ENCODE measurements around the gene CDNF. TPM values are rescaled to one million over a fixed set of nuclear protein-coding genes. Genes with fewer than 3 reads are reported as not detected.

Gene CDNF
- total RNA-seq, 1 experiment from 2014 or later = 1.1 TPM

DNA sequence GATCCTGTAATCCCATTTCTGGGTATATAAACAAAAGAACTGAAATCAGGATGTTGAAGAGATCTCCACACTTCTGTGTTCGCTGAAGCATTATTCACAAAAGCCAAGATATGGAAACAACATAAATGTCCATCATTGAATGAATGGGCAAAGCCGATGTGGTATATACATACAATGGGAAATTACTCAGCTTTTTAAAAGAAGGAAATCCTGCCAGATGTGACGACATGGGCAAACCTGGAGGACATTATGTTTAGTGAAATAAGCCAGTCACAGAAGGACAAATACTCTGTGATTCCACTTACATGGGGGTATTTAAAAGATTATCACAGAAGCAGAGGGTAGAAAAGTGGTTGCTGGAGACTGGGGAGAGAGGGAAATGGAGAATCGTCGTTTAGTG is 39.2 kb downstream of the CDNF start:
- no peak for DNase-seq (ENCODE audit: low read depth)

DNA sequence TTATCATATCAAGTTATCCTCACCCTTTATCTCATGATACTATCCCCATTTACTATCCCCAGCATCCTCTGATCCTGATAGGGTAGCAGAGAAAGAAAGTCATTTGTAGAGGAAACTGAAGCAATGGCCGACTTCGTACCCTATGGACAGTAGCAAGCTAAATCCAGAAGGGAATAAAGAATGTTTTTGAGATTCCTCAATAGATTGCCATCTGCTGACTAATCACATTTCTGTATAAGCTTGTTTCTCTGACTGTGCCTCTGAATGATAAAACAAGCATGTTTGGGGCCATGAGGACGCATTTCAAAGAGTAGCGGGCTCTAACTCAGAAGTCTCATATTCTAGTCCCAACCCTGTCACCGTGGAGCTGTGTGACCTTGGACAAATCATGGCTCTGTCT is 49.9 kb downstream of the CDNF start:
- no peak for DNase-seq (ENCODE audit: low read depth)

DNA sequence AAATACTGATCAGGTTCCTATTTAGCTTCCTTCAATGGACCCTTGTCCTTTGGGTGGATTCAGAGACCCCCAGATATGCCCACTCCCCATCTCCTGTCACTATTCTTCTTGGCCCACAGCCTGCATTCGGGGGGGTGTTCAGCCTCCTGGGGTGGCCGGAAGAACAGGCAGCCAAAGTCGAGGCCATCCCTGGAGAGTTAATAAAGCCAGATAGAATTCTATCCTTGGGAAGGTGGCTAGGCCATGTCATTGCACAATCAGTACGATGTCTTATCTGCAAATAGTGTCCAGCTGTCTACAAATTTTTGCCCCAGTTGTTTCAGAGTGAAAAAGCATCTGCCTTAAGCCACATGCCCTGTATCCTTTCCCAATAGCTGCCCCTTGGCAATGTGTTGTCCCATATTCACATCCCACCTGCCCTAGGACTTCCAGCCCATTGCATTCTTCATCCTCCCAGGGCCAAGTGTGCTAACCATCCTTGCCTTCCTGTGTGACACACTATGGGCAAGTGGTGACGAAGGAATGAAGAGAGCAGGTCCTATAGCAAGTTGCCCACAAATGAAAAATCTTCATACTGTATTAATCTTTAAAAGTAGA is 53.3 kb downstream of the CDNF start:
- DNase-seq (ENCODE audit: low read depth) = no peak

DNA sequence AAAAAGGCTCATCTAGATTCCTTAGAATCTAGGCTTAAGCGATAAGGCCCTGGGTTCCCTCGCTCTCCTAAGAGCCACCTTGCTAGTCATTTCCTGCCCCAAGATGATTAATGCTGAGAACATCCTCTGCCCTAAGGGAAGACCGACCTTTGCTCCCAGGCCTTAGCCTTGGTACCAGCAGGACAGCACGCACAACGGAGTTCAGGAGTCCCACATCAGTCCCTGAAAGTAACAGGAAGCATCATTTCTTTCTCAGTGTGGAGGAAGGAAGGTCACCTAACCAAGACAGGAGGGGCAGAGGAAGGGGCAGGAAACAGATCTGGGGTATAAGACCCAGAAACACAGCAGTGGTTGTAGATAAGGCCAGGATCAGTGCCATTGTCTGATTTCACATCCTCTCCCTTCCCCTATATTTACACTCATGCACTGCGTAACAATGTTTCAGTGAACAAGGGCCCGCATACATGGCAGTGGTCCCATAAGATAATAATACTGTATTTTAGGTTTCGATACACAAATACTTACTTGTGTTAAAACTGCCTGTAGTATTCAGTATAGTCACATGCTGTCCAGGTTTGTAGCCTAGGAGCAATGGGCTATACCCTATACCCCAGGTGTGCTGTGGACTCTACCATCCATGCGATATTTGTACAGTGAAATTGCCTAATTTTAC is 55.0 kb downstream of the CDNF start:
- DNase-seq (ENCODE audit: low read depth) = peak; percentile 11

DNA sequence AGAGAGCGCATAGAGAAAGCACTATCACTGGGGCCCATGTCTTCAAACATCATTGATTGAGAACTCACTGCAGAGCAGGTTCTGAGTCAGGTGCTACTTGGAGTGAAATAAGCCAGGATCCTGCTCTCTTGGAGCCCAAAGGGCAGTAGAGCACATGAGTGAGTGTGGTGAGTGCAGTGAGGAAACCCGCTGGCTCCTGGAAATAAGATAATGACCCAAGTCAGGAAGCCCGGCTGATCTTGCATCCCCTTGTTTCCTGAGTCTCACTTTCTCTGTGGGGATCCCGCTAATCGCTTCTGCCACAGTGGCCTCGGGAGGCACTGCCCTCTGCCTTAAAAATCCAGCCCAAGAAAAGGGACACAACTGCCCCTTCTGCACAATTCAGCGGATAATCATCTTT is 56.1 kb downstream of the CDNF start:
- DNase-seq (ENCODE audit: low read depth) = no peak

DNA sequence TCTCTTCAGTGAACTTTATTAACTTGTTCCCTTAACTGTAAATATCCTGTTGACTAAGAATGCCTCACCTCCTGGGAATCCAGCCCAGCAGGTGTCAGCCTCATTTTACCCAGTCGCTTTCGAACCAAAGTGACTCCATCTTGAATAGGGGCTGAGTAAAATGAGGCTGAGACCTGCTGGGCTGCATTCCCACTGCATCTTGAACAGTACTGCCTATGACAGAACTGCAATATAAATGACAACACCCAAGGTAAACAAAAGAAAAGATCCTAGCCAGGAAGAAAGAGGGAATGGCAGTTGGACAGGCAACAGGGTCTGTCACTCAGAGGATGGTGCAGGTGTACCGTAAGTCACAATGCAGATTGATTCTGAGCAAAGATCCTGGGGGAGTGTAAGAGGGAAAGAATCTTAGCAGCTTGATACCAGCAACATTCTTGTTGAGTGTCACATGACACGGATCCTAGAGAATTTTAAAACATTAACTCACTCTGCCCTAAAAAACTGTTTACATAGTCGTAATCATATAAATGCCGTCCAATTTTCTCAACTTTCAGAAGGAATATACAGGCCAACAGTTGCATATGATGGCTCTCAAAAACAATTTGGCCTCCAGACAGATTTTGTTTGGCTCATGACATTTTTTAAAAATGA is 58.7 kb downstream of the CDNF start:
- no peak for DNase-seq (ENCODE audit: low read depth)

DNA sequence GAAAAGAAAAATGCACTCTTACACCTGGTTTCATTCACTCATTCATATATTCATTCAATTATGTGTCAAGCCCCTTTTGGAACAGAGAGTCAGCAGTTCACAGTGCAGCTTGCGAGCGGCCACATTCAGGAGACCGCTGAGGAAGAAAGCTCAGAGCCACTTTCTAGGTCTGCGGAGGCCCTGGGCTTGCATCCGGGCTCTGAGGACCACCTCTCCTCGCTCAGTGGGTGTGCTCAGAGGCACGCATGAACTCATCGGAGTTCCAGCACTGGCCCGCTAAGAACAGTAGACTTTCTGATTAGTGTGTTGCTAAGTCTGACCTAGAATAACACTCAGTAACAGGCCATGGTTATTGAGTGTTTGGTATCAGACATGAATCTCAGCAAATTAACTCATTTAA is 61.3 kb downstream of the CDNF start:
- DNase-seq (ENCODE audit: low read depth) = no peak

DNA sequence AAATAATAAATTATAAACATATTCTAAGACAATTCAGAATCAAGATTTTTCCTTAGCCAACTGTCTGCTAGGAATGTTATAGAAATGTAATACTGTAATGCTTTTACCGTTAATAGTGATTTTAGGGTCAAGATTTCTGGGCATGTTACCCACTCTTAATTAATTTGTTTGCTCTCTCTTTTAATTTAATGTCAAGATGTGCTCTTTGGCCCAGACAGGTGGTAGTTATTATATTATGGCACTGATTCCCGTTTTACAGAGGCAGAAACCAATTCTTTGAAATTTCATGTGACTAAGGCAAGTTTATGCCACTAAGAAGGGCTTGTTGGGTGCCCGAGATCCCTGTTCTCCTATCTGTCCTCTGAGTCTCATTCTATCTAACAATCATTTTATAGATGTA is 62.2 kb downstream of the CDNF start:
- no peak for DNase-seq (ENCODE audit: low read depth)

DNA sequence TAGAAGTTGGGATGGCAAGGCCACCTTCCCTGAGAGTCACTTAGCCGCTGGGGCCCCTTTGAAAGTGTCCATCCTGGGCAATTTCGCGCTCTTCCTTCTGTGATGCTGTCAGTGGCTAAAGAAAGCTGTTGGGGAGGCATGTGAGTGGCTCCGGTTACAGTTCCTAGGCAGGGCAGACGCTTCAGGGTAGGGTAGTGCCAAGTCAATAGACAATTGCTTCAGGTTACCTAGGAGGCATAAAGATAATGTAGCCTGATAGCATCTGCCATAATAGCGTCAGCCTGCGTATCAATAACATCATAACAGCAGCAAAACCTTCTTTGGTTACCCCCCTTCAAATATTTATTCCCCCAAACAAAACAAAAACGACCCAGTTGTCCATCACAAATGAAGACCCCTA is 63.0 kb downstream of the CDNF start, which contains the start of gene FAM107B:
Gene FAM107B, minus strand, starts transcription at position 101 of the 400 bp plus-strand sequence. CDS start 234 bp downstream, outside the sequence.
- DNase-seq (ENCODE audit: low read depth) = no peak

DNA sequence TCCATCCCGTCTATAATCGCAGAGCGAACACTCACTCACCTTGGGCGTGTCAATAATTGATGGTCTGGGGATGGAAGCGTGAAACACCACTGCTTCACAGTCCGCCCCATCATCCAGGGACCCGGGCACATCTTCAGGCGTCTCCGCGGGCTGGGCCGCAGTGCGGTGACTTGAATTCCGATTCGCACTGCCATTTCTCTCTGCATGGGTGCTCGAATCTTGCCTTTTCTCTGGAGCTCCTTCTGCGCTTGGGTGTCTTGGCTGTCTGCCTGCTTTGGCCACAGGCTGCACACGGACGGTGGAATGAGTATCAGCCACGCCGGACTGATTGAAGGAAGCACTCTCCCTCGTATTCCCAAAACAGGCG is 63.6 kb downstream of the CDNF start:
- no peak for DNase-seq (ENCODE audit: low read depth)

DNA sequence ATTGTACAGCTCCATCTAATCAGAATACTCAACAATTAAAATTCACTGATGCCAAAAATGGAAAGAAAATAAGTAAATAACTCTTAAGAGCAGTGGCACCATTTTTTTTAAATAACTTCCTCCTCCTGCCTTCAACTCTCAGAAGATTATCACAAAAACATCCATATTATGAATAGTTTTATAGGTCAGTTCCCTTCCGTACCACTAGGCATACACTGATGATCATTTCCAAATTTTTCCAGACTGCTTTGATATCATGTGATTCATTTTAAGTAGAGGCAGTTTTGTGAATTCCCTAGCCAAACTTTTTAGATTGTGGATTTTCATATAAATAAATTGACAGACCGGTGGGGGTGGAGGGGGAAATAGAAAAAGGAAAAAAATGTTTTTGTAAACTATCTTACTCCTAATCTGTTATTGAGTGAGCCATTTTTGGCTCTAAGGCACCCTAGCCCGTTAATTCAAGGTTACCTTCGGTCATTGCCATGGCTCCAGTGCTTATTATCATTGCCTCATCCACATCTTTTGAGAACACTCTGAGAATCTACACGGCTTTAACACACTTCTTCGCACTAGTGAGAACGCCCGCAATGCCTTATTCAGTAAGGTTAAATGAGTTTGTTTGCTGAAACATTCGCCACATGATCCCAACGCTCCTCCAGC is 64.2 kb downstream of the CDNF start:
- DNase-seq (ENCODE audit: low read depth) = no peak

DNA sequence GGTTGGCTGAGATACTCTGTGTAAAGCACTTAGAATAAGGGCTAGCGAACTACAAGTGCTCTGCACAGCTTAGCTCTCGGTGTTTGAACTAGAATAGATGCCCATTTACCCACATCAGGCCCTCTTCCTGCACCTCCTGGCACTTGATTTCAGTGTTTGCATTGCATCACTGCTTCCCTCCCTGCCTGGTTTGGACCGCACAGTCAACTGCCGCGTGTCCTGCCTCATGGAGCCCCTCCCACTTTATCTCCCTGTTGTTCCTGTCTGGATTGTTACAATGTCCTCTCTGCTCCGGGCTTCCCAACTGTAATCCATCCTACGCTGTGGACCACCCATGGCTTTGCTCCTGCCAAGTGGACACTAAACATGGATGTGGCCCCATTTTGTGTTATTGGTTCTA is 65.4 kb downstream of the CDNF start:
- no peak for DNase-seq (ENCODE audit: low read depth)

DNA sequence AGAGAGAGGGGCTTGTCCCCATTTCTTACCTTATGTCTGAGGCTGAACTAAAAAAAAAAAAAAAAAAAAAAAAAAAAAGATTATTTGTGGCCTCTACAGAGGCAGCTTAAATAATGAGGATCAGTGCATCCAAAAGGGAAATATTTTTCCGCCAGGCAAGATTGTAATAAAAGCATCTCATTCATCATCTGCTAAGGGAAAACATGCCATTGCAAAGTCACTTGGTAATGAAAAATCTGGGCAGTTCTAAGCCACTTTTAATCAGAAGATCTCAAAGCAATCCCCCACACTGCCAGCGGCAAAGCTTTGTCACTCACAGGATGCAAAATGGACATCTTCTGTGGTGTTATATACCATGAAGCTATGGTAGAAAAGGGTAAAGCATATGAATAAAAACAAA is 66.9 kb downstream of the CDNF start:
- DNase-seq (ENCODE audit: low read depth) = no peak

Other genes starting within 250 kb of the CDNF start
- 8.6 and 15.2 TPM in 2 replicates for gene FAM107B, start 63.1 kb downstream of the CDNF start, total RNA-seq (2014; rRNA removed)
- gene HSPA14, start 269 bp upstream of the CDNF start, total RNA-seq (2014; rRNA removed) = 27.3 and 31.1 TPM in 2 replicates
- gene MSANTD7, start 269 bp upstream of the CDNF start, total RNA-seq (2014; rRNA removed) = 20.3 and 23.2 TPM in 2 replicates
- 29.0 and 34.0 TPM in 2 replicates for gene SUV39H2, start 40.8 kb upstream of the CDNF start, total RNA-seq (2014; rRNA removed)
- gene DCLRE1C, start 116.1 kb upstream of the CDNF start, total RNA-seq (2014; rRNA removed) = 8.8 and 11.5 TPM in 2 replicates
- not detected in 2 replicates for gene MEIG1, start 121.4 kb upstream of the CDNF start, total RNA-seq (2014; rRNA removed)
- gene OLAH, start 205.9 kb upstream of the CDNF start, total RNA-seq (2014; rRNA removed) = 0.69 and 2.6 TPM in 2 replicates